HT-29 (cell line): Measurements from ENCODE around the gene BCOR. TPM values are rescaled to one million over a fixed set of nuclear protein-coding genes. Genes with fewer than 3 reads are reported as not detected.

Source experiments
- DNase-seq: peaks from one replicate; pipeline ENCODE4 v3.0.0-alpha.2; 2015; ENCODE audit warnings: low spot score
- total RNA-seq: library from RNA; depleted of rRNA; stranded (reverse); fragments of >200 nt; shearing (Covaris generic); gene quantifications from 2 replicates; pipeline ENCODE4 v1.2.3, GENCODE V29; 2014

The BCOR gene
- total RNA-seq, 1 experiment from 2014 or later, result 25.5 TPM

GRCh38 chrX:40112996-40113395, 15.2 kb upstream of the BCOR start:
- DNase-seq, result no peak

GRCh38 chrX:40111868-40112267, 14.1 kb upstream of the BCOR start:
- DNase-seq, result no peak

- DNase-seq, result peak; percentile 41
Observed at GRCh38 chrX:40109288-40110008, 11.7 kb upstream of the BCOR start.

- peak; percentile 50 for DNase-seq
Observed at GRCh38 chrX:40108959-40109287, 11.2 kb upstream of the BCOR start.

GRCh38 chrX:40108162-40108958, 10.6 kb upstream of the BCOR start:
- DNase-seq, result peak; percentile 46

GRCh38 chrX:40107291-40108161, 9.8 kb upstream of the BCOR start:
- no peak for DNase-seq

- DNase-seq, result no peak
Observed at GRCh38 chrX:40106676-40107290, 9.0 kb upstream of the BCOR start.

GRCh38 chrX:40105835-40106675, 8.3 kb upstream of the BCOR start:
- DNase-seq, result peak; percentile 37

GRCh38 chrX:40104985-40105834, 7.5 kb upstream of the BCOR start:
- peak; percentile 29 for DNase-seq

GRCh38 chrX:40104630-40104984, 6.8 kb upstream of the BCOR start:
- peak; percentile 12 for DNase-seq

- DNase-seq, result no peak
Observed at GRCh38 chrX:40103565-40104323, 6.0 kb upstream of the BCOR start.

GRCh38 chrX:40102393-40103381, 4.9 kb upstream of the BCOR start:
- no peak for DNase-seq

- no peak for DNase-seq
Observed at GRCh38 chrX:40101430-40101802, 3.7 kb upstream of the BCOR start.

- DNase-seq, result no peak
Observed at GRCh38 chrX:40100537-40101429, 3.0 kb upstream of the BCOR start.

- DNase-seq, result peak; percentile 33
Observed at GRCh38 chrX:40100141-40100536, 2.4 kb upstream of the BCOR start.

GRCh38 chrX:40099055-40099958, 1.5 kb upstream of the BCOR start:
- DNase-seq, result peak; percentile 28
